OCI-LY3 (cell line): ENCODE measurements around the gene ZNF587.

Experiments used
- H2AFZ ChIP-seq: fragments of 200-600, 300-600 bp; shearing (Covaris generic); 2 replicates; pipeline ENCODE4 v1.6.0; 2014; ENCODE audit warnings: antibody characterized with exemption, low read depth, low read length
- H3K27ac ChIP-seq: fragments of 200-600, 300-600 bp; sonication (generic); 2 replicates; pipeline ENCODE4 v1.5.1; 2014; ENCODE audit warnings: mild to moderate bottlenecking, low read length, moderate library complexity, mixed read lengths
- H3K27me3 ChIP-seq: fragments of 200-600, 300-600 bp; sonication (generic); 2 replicates; pipeline ENCODE4 v1.6.1; 2014; ENCODE audit warnings: low read depth, low read length, mixed read lengths
- H3K36me3 ChIP-seq: fragments of 200-600, 300-600 bp; sonication (generic); replicated peaks from 2 replicates; pipeline ENCODE3; 2014; ENCODE audit warnings: low read depth, low read length, mixed read lengths
- H3K4me1 ChIP-seq: fragments of 300-600, 200-600 bp; sonication (generic); 2 replicates; pipeline ENCODE4 v1.6.1; 2014; ENCODE audit warnings: low read length, mixed read lengths
- H3K4me2 ChIP-seq: fragments of 200-600, 300-600 bp; sonication (generic); 2 replicates; pipeline ENCODE4 v1.6.1; 2014; ENCODE audit warnings: low read length, mixed read lengths
- H3K4me3 ChIP-seq: fragments of 300-600, 200-600 bp; sonication (generic); 2 replicates; pipeline ENCODE4 v1.5.1; 2014; ENCODE audit warnings: antibody characterized with exemption, mild to moderate bottlenecking, low read length, moderate library complexity
- H3K79me2 ChIP-seq: fragments of 300-600, 200-600 bp; shearing (Covaris generic); 2 replicates; pipeline ENCODE4 v1.6.1; 2014; ENCODE audit warnings: mild to moderate bottlenecking, low read length, mixed read lengths
- H3K9ac ChIP-seq: fragments of 300-600, 200-600 bp; shearing (Covaris generic); 2 replicates; pipeline ENCODE4 v1.6.0; 2014; ENCODE audit warnings: mild to moderate bottlenecking, low read length, moderate library complexity
- H3K9me3 ChIP-seq: fragments of 200-600, 300-600 bp; shearing (Covaris generic); 2 replicates; pipeline ENCODE4 v1.6.1; 2014; ENCODE audit warnings: low read length, mixed read lengths; ENCODE audit not compliant: insufficient read depth
- H4K20me1 ChIP-seq: fragments of 200-600, 300-600 bp; sonication (generic); 2 replicates; pipeline ENCODE4 v1.6.1; 2016; ENCODE audit warnings: low read length, mixed read lengths; ENCODE audit not compliant: insufficient read depth
- EZH2phosphoT487 ChIP-seq: fragments of 200-600 bp; shearing (Covaris generic); IDR thresholded peaks from 2 replicates; pipeline ENCODE4 v1.6.1; 2018; ENCODE audit warnings: antibody characterized with exemption, mixed run types, low read depth
- TF ChIP-seq, protein P1 (sequence below): fragments of 200-600, 300-600 bp; sonication (generic); IDR thresholded peaks from 2 replicates; pipeline ENCODE4 v1.5.1; 2014; ENCODE audit warnings: antibody characterized with exemption, low read length, low read depth

Gene ZNF587

GRCh38 chr19:57813919-57814504, 35.6 kb upstream of the ZNF587 start:
- H3K27ac ChIP-seq = no peak overlapping the region; the same call in 1 of the 2 replicates
- H3K4me3 ChIP-seq = peak overlapping the region; percentile 86
- TF ChIP-seq, protein P1, sequence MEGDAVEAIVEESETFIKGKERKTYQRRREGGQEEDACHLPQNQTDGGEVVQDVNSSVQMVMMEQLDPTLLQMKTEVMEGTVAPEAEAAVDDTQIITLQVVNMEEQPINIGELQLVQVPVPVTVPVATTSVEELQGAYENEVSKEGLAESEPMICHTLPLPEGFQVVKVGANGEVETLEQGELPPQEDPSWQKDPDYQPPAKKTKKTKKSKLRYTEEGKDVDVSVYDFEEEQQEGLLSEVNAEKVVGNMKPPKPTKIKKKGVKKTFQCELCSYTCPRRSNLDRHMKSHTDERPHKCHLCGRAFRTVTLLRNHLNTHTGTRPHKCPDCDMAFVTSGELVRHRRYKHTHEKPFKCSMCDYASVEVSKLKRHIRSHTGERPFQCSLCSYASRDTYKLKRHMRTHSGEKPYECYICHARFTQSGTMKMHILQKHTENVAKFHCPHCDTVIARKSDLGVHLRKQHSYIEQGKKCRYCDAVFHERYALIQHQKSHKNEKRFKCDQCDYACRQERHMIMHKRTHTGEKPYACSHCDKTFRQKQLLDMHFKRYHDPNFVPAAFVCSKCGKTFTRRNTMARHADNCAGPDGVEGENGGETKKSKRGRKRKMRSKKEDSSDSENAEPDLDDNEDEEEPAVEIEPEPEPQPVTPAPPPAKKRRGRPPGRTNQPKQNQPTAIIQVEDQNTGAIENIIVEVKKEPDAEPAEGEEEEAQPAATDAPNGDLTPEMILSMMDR = no peak
- TF ChIP-seq EZH2phosphoT487 = no peak
- peaks cover 42% of the 10 kb centered on the region for H3K79me2 ChIP-seq
- no peaks in the 10 kb centered on the region for H3K27me3 ChIP-seq
- peak overlapping the region; percentile 75 for H3K9ac ChIP-seq
- H3K4me2 ChIP-seq = peak overlapping the region; percentile 92
- 0 out of 2 replicates have a peak, but pooled peaks cover 4% of the 10 kb centered on the region for H4K20me1 ChIP-seq
- no peaks in the 10 kb centered on the region for H3K9me3 ChIP-seq
- H2AFZ ChIP-seq = 0 out of 2 replicates have a peak overlapping the region, but pooled peaks have one; percentile 48
- peaks cover 15% of the 10 kb centered on the region; the same call in 1 of the 2 replicates for H3K4me1 ChIP-seq
- H3K36me3 ChIP-seq = peaks cover 13% of the 10 kb centered on the region

GRCh38 chr19:57814505-57815246, 35.0 kb upstream of the ZNF587 start, which contains the start of gene ZNF552:
Gene ZNF552, minus strand, starts transcription at chr19:57814913. Its CDS starts 170 bp downstream, at chr19:57814743.
- Histone ChIP-seq H3K9ac (peak within 1 kb of the TSS; percentile 75), H4K20me1 (0 out of 2 replicates have a peak, but pooled peaks cover 4% of the 10 kb centered on the region), H3K27ac (no peak within 1 kb of the TSS; the same call in 1 of the 2 replicates), H3K36me3 (peaks cover 10% of the 10 kb centered on the region), H3K4me2 (peak within 1 kb of the TSS; percentile 92), H3K9me3 (no peaks in the 10 kb centered on the region), H2AFZ (peak within 1 kb of the TSS; percentile 48; the same call in 1 of the 2 replicates), H3K79me2 (peaks cover 47% of the 10 kb centered on the region), H3K4me1 (peaks cover 15% of the 10 kb centered on the region; the same call in 1 of the 2 replicates), H3K4me3 (peak within 1 kb of the TSS; percentile 86), H3K27me3 (no peaks in the 10 kb centered on the region)
- TF ChIP-seq, protein P1 = no peak
- no peak for TF ChIP-seq EZH2phosphoT487

DNA sequence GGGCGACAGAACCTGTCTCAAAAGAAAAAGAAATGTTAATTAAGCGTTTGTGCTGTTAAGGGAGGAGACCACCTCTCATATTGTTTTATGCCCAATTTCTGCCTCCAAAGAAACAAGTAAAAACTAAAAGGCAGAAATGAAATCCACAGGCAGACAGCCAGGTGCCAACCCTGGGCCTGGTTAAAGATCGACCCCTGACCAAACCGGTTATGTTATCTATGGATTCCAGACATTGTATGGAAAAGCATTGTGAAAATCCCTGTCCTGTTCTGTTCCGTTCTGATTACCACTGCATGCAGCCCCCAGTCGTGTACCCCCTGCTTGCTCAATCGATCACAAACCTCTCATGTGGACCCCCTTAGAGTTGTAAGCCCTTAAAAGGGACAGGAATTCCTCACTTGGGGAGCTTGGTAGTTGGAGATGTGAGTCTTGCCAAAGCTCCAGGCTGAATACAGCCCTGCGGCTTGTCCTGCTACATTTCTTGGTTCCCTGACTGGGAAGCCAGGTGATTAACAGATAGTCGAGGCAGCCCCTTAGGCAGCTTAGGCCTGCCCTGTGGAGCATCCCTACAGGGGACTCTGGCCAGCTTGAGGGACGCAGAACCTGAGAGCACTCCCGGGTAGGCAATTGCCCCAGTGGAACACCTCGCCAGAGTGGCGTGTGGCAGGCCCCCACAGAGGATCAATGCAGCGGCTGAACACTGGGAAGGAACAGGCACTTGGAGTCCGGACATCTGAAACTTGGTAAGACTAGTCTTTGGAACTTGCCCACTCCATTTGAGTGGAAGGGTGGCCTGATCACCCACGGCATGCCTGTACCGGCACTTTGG, 34.2 kb upstream of the ZNF587 start:
- no peak overlapping the region for H2AFZ ChIP-seq

More for the DNA sequence above, 34.2 kb upstream of the ZNF587 start:
- Histone ChIP-seq H3K4me2 (peak overlapping the region; percentile 92), H3K9ac (peak overlapping the region; percentile 75; the same call in 1 of the 2 replicates), H3K4me3 (peak overlapping the region; percentile 86), H3K4me1 (peaks cover 16% of the 10 kb centered on the region), H3K27ac (no peak overlapping the region), H3K79me2 (peaks cover 49% of the 10 kb centered on the region), H4K20me1 (0 out of 2 replicates have a peak, but pooled peaks cover 4% of the 10 kb centered on the region), H3K27me3 (no peaks in the 10 kb centered on the region), H3K9me3 (no peaks in the 10 kb centered on the region), H3K36me3 (peaks cover 9% of the 10 kb centered on the region)
- TF ChIP-seq, protein P1 = no peak
- no peak for TF ChIP-seq EZH2phosphoT487
